Prostate gland (tissue), 2 donors: Measurements from ENCODE around the gene TMEM131.

ENCODE experiments used
- POLR2A ChIP-seq: fragments of 450-650 bp; IDR thresholded peaks from one replicate; pipeline ENCODE4 v1.6.1; 2016; ENCODE audit warnings: antibody characterized with exemption, mild to moderate bottlenecking
- TF ChIP-seq, protein P1 (sequence below), 4 experiments: fragments of 200-600 bp in 2 of 4; fragments of 450-650 bp in 2 of 4; sonication (generic) in 2 of 4; IDR thresholded peaks; 1 replicate in 3 of 4; 2 replicates in 1 of 4; pipeline ENCODE4 v1.5.1; 2016 to 2019; ENCODE audit warnings: antibody characterized with exemption in 4 of 4, mild to moderate bottlenecking in 2 of 4, moderate library complexity in 2 of 4

DNA sequence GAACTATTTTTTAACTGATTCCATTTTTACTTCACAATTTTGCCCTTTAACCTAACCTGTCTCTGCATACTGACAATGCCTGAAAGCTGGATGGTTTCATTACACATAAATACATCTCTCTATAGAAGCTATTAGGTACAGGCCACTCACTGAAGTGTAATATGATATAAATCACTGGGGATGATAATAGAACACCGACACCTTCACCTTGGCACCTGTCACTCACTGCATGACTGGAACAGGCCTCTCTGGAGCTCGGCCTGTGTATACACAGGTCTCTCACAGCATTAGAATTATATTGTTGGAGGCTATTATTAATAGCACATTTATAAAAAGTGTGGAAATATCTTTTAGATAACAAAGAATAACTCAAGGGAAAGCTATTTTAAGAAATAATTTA, 138.2 kb downstream of the TMEM131 start:
- TF ChIP-seq, protein P1, sequence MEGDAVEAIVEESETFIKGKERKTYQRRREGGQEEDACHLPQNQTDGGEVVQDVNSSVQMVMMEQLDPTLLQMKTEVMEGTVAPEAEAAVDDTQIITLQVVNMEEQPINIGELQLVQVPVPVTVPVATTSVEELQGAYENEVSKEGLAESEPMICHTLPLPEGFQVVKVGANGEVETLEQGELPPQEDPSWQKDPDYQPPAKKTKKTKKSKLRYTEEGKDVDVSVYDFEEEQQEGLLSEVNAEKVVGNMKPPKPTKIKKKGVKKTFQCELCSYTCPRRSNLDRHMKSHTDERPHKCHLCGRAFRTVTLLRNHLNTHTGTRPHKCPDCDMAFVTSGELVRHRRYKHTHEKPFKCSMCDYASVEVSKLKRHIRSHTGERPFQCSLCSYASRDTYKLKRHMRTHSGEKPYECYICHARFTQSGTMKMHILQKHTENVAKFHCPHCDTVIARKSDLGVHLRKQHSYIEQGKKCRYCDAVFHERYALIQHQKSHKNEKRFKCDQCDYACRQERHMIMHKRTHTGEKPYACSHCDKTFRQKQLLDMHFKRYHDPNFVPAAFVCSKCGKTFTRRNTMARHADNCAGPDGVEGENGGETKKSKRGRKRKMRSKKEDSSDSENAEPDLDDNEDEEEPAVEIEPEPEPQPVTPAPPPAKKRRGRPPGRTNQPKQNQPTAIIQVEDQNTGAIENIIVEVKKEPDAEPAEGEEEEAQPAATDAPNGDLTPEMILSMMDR (IDR thresholded peaks at IDR 0.05) = no peak
- TF ChIP-seq POLR2A = no peak
